Measurements from ENCODE around the gene KLHL29.

DNA sequence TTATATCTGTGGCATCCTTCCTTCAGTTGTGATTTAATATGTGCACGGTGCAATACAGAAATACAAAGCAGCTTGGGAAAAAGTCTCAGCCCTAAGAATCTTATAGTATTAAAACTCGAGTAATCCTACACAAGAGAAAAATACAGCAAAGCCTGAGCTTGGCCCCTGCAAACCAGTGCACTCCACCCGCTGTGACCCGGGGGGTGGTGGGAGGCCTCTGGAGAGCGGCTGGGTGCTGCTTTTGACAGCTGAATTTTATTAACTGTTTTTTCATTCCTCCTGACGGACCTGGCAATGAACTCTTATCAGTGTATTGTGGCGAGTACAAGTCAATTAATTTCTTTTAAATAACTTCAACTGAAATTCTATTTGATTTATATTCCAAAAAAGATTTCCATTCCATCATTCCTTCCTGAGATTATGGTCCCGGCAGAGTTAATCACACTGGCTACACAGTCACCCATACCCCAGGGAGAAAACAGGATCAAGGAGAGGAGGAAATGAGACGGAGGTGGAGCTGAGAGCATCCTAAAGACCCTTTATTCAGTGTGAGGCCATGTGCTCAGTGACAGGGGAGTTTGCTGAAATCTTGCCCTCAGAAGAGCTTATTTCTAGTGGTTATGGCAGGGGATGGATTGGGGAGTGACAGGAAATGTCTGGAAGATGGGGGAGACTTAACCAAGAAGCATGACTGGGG, 124.8 kb downstream of the KLHL29 start:
- TF ChIP-seq TAF1 (IDR thresholded peaks at IDR 0.05; ENCODE audit: borderline replicate concordance, insufficient read depth, low read length) (no peak), POLR2AphosphoS5 (IDR thresholded peaks at IDR 0.05; ENCODE audit: low read depth, low read length) (no peak)
